Neural cell (in vitro differentiated cells): Measurements from ENCODE around the gene HMBS. TPM values are rescaled to one million over a fixed set of nuclear protein-coding genes. Genes with fewer than 3 reads are reported as not detected.

Experiments used
- H2AFZ ChIP-seq: fragments of 200-600, 300-800 bp; sonication (generic), shearing (Covaris generic); 2 replicates; pipeline ENCODE4 v1.6.0; 2014; ENCODE audit warnings: low read depth, mild to moderate bottlenecking, antibody characterized with exemption, low read length, moderate library complexity
- H3F3A ChIP-seq: fragments of 200-600 bp; shearing (Covaris generic); 2 replicates; pipeline ENCODE4 v1.6.1; 2016; ENCODE audit warnings: mild to moderate bottlenecking, moderate library complexity, mixed read lengths, antibody characterized with exemption, low read length; ENCODE audit not compliant: insufficient read depth, poor library complexity, severe bottlenecking
- H3K27ac ChIP-seq: fragments of 200-600, 300-800 bp; sonication (generic), shearing (Covaris generic); 2 replicates; pipeline ENCODE4 v1.5.1; 2014; ENCODE audit warnings: mild to moderate bottlenecking, low read length, moderate library complexity
- H3K27me3 ChIP-seq: fragments of 300-800, 200-600 bp; sonication (generic), shearing (Covaris generic); 2 replicates; pipeline ENCODE4 v1.6.0; 2014; ENCODE audit warnings: mild to moderate bottlenecking, low read depth, low read length, moderate library complexity; ENCODE audit not compliant: insufficient read depth
- H3K36me3 ChIP-seq: fragments of 300-800, 200-600 bp; sonication (generic), shearing (Covaris generic); 2 replicates; pipeline ENCODE4 v1.5.1; 2014; ENCODE audit warnings: mild to moderate bottlenecking, antibody characterized with exemption, low read length, moderate library complexity; ENCODE audit not compliant: insufficient read depth
- H3K4me2 ChIP-seq: fragments of 300-800, 200-600 bp; sonication (generic), shearing (Covaris generic); 2 replicates; pipeline ENCODE4 v1.6.0; 2014; ENCODE audit warnings: mild to moderate bottlenecking, low read length
- H3K4me3 ChIP-seq: fragments of 300-800, 200-600 bp; sonication (generic), shearing (Covaris generic); 2 replicates; pipeline ENCODE4 v1.5.1; 2014; ENCODE audit warnings: mild to moderate bottlenecking, low read length, moderate library complexity
- H3K79me2 ChIP-seq: fragments of 200-600 bp; shearing (Covaris generic); replicated peaks from 2 replicates; pipeline ENCODE4 v1.6.0; 2014; ENCODE audit warnings: mild to moderate bottlenecking, low read length, moderate library complexity; ENCODE audit not compliant: insufficient read depth
- H3K9ac ChIP-seq: fragments of 300-800, 200-600 bp; sonication (generic), shearing (Covaris generic); 2 replicates; pipeline ENCODE4 v1.6.1; 2016; ENCODE audit warnings: mild to moderate bottlenecking, low read length, mixed read lengths
- H3K9me2 ChIP-seq: fragments of 200-600 bp; shearing (Covaris generic); 2 replicates; pipeline ENCODE4 v1.6.1; 2016; ENCODE audit warnings: mild to moderate bottlenecking, low read length, mixed read lengths; ENCODE audit not compliant: insufficient read depth
- H3K9me3 ChIP-seq: fragments of 200-600, 300-800 bp; sonication (generic), shearing (Covaris generic); 2 replicates; pipeline ENCODE4 v1.6.1; 2016; ENCODE audit warnings: mild to moderate bottlenecking, mixed run types, low read length, moderate library complexity, mixed read lengths
- H4K20me1 ChIP-seq: fragments of 200-600 bp; shearing (Covaris generic); 2 replicates; pipeline ENCODE4 v1.6.1; 2016; ENCODE audit warnings: mild to moderate bottlenecking, mixed run types; ENCODE audit not compliant: insufficient read depth
- EZH2 ChIP-seq: fragments of 200-600, 300-800 bp; shearing (Covaris generic), sonication (generic); IDR thresholded peaks from 2 replicates; pipeline ENCODE4 v1.6.1; 2014; ENCODE audit warnings: antibody characterized with exemption, low read length, borderline replicate concordance, mild to moderate bottlenecking; ENCODE audit not compliant: insufficient read depth, poor library complexity, severe bottlenecking
- MXI1 ChIP-seq: fragments of 450-650 bp; conservative IDR thresholded peaks from 2 replicates; pipeline ENCODE4 v1.6.1; 2014; ENCODE audit warnings: antibody characterized with exemption, mild to moderate bottlenecking; ENCODE audit not compliant: poor library complexity, severe bottlenecking
- RAD21 ChIP-seq: fragments of 450-650 bp; conservative IDR thresholded peaks from 2 replicates; pipeline ENCODE4 v1.6.1; 2014; ENCODE audit warnings: antibody characterized with exemption, mild to moderate bottlenecking, moderate library complexity
- SMC3 ChIP-seq: fragments of 450-650 bp; conservative IDR thresholded peaks from 2 replicates; pipeline ENCODE4 v1.6.1; 2014; ENCODE audit warnings: antibody characterized with exemption, mild to moderate bottlenecking, moderate library complexity; ENCODE audit not compliant: poor library complexity
- TAF1 ChIP-seq: IDR thresholded peaks from 2 replicates; pipeline ENCODE4 v1.6.1; 2012; ENCODE audit warnings: low read depth
- polyA plus RNA-seq: library from polyadenylated mRNA; depleted of rRNA; stranded (reverse); fragments of >200 nt; gene quantifications from 2 replicates; pipeline ENCODE4 v1.2.3, GENCODE V29; 2014
- TF ChIP-seq, protein P1 (sequence below): IDR thresholded peaks from 2 replicates; pipeline ENCODE4 v1.6.1; 2012; ENCODE audit warnings: borderline replicate concordance
- TF ChIP-seq, protein P2 (sequence below): fragments of 450-650 bp; IDR thresholded peaks from 2 replicates; pipeline ENCODE4 v1.5.1; 2014; ENCODE audit warnings: antibody characterized with exemption, mild to moderate bottlenecking, moderate library complexity; ENCODE audit not compliant: poor library complexity, severe bottlenecking

The HMBS gene
- polyA plus RNA-seq, 1 donor from 2014 or later: 15.9 TPM

DNA sequence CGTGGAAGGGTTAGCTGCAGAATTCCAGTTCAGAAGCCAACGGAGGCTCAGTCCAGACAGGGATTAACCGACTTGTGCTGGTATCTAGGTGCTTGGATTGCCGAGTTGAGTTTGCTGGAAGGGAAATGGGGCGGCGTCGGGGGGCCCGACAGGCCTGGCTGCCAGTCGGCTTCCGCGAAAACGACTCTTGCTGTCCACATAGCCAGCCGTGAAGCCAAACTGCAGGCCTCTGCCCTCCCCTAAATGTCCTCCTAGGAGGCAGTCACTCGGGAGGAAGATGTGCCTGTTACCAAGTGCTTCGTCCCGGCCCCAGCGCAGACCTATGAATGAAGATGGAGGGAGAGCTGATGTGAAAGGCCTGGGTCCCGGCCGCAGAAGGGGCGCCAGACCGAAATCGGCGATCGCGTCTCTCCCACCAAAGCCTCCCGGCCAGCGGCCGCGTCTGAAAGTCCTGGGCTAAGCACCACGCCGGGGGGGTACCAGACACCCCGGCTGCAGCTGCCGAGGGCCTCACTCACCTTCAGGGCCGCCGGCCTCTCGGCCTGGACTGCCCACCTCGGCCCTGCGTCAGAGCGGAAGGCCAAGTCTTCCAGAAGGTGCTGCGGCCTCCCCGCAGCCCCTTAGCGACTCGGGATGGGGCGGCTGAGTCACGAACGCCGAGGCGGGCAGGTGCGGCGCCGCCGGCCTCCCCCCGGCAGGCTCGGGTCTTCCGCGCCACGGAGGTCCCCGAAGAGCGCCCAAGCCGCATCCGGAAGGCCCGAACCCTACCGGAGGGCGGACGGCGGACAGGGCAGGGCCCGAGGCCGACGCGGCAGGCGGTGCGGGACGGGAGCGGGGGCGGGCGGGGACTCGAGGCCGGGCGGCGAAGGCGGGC lies 9.5 kb downstream of the HMBS start:
- Histone ChIP-seq H3K36me3 (no peaks in the 10 kb centered on the region), H3K9me2 (no peaks in the 10 kb centered on the region), H3K4me3 (peak overlapping the region; percentile 92), H3K27me3 (no peaks in the 10 kb centered on the region), H3K79me2 (peaks cover 23% of the 10 kb centered on the region), H3F3A (no peaks in the 10 kb centered on the region), H2AFZ (no peak overlapping the region), H3K9me3 (no peaks in the 10 kb centered on the region), H3K9ac (peak overlapping the region; percentile 71), H4K20me1 (no peaks in the 10 kb centered on the region), H3K27ac (peak overlapping the region; percentile 48), H3K4me2 (peak overlapping the region; percentile 77)
- no peak for TF ChIP-seq RAD21
- peak; percentile 27 for TF ChIP-seq SMC3

DNA sequence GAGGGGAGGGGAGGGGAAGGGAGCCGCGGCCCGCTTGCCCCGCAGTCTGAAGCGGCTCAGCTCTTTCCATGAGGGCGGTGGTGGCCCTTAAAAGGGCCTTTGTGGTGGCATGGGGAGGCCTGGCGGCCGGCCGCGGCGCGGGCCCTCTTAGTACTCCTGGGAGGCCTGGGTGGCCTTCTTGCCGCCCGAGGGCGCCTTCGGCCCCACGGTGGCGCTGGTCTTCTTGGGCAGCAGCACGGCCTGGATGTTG lies 10.1 kb downstream of the HMBS start:
- H4K20me1 ChIP-seq: no peaks in the 10 kb centered on the region
- H3K9me2 ChIP-seq: no peaks in the 10 kb centered on the region
- no peaks in the 10 kb centered on the region for H3K27me3 ChIP-seq
- H3K27ac ChIP-seq: peak overlapping the region; percentile 48
- peak overlapping the region; percentile 69 for H3K4me2 ChIP-seq
- H3K9me3 ChIP-seq: no peaks in the 10 kb centered on the region
- TF ChIP-seq, protein P1, sequence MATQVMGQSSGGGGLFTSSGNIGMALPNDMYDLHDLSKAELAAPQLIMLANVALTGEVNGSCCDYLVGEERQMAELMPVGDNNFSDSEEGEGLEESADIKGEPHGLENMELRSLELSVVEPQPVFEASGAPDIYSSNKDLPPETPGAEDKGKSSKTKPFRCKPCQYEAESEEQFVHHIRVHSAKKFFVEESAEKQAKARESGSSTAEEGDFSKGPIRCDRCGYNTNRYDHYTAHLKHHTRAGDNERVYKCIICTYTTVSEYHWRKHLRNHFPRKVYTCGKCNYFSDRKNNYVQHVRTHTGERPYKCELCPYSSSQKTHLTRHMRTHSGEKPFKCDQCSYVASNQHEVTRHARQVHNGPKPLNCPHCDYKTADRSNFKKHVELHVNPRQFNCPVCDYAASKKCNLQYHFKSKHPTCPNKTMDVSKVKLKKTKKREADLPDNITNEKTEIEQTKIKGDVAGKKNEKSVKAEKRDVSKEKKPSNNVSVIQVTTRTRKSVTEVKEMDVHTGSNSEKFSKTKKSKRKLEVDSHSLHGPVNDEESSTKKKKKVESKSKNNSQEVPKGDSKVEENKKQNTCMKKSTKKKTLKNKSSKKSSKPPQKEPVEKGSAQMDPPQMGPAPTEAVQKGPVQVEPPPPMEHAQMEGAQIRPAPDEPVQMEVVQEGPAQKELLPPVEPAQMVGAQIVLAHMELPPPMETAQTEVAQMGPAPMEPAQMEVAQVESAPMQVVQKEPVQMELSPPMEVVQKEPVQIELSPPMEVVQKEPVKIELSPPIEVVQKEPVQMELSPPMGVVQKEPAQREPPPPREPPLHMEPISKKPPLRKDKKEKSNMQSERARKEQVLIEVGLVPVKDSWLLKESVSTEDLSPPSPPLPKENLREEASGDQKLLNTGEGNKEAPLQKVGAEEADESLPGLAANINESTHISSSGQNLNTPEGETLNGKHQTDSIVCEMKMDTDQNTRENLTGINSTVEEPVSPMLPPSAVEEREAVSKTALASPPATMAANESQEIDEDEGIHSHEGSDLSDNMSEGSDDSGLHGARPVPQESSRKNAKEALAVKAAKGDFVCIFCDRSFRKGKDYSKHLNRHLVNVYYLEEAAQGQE: no peak
- TF ChIP-seq, protein P2, sequence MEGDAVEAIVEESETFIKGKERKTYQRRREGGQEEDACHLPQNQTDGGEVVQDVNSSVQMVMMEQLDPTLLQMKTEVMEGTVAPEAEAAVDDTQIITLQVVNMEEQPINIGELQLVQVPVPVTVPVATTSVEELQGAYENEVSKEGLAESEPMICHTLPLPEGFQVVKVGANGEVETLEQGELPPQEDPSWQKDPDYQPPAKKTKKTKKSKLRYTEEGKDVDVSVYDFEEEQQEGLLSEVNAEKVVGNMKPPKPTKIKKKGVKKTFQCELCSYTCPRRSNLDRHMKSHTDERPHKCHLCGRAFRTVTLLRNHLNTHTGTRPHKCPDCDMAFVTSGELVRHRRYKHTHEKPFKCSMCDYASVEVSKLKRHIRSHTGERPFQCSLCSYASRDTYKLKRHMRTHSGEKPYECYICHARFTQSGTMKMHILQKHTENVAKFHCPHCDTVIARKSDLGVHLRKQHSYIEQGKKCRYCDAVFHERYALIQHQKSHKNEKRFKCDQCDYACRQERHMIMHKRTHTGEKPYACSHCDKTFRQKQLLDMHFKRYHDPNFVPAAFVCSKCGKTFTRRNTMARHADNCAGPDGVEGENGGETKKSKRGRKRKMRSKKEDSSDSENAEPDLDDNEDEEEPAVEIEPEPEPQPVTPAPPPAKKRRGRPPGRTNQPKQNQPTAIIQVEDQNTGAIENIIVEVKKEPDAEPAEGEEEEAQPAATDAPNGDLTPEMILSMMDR: peak; percentile 75
- no peak for TF ChIP-seq SMC3
- no peak for TF ChIP-seq MXI1
- no peaks in the 10 kb centered on the region for H3K36me3 ChIP-seq
- H3K9ac ChIP-seq: peak overlapping the region; percentile 71
- no peaks in the 10 kb centered on the region for H3F3A ChIP-seq
- peak overlapping the region; percentile 31 for H2AFZ ChIP-seq
- H3K4me3 ChIP-seq: peak overlapping the region; percentile 92
- H3K79me2 ChIP-seq: peaks cover 23% of the 10 kb centered on the region

DNA sequence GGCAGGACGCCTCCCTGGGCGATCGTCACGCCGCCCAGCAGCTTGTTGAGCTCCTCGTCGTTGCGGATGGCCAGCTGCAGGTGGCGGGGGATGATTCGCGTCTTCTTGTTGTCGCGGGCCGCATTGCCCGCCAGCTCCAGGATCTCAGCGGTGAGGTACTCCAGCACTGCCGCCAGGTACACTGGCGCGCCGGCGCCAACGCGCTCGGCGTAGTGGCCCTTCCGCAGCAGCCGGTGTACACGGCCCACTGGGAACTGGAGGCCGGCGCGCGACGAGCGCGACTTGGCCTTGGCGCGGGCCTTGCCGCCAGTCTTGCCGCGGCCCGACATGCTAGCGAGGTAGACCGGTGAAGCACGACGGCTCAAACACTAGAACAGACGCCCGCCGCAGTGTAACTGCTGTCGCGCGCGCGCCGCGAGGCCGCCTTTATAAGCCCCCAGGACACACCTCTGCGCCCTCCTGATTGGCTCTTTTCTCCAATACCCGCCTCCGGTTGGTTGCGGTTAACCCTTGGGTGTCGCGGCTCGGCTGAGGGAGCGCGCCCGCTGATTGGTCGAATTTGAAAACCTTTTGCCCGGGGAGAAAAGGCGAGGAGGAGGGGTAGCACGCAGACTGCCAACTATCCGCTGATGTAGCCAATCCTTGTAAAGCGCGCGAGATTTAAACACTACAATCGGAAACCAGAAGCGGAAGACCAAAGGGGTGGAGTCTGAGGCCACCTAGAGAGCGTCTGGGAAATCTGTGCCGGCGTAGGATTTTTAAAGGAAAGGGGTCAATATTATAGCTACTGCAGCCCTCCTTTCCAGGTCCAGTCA lies 10.6 kb downstream of the HMBS start:
- Histone ChIP-seq H3K79me2 (peaks cover 23% of the 10 kb centered on the region), H4K20me1 (no peaks in the 10 kb centered on the region), H3K36me3 (no peaks in the 10 kb centered on the region), H3K27ac (peak overlapping the region; percentile 48), H3K4me3 (peak overlapping the region; percentile 92), H3K4me2 (peak overlapping the region; percentile 69), H3K27me3 (no peaks in the 10 kb centered on the region), H2AFZ (peak overlapping the region; percentile 31), H3K9me2 (no peaks in the 10 kb centered on the region), H3K9ac (peak overlapping the region; percentile 71), H3K9me3 (no peaks in the 10 kb centered on the region), H3F3A (no peaks in the 10 kb centered on the region)
- TF ChIP-seq, protein P2: peak; percentile 57
- TF ChIP-seq EZH2 (no peak), TAF1 (peak; percentile 99), RAD21 (peak; percentile 63), MXI1 (peak; percentile 95)
- TF ChIP-seq, protein P1: peak; percentile 96
